Bronchial epithelial cell (primary cell): ENCODE results near the gene RABL6. TPM values are rescaled to one million over a fixed set of nuclear protein-coding genes. Genes with fewer than 3 reads are reported as not detected.

ENCODE experiments used
- DNase-seq: peaks from one replicate; pipeline ENCODE4 v3.0.0-alpha.2; 2010; ENCODE audit warnings: low read depth
- FAIRE-seq: peaks from 2 replicates; lab custom pipeline; 2011; peaks lifted over from hg19 to GRCh38; lab: Jason Lieb, UNC
- H3K27me3 ChIP-seq: 2 replicates; pipeline ENCODE4 v1.5.1; 2011; ENCODE audit warnings: low read length; ENCODE audit not compliant: control insufficient read depth, insufficient read depth
- H3K36me3 ChIP-seq: 2 replicates; pipeline ENCODE4 v1.5.1; 2011; ENCODE audit warnings: low read length; ENCODE audit not compliant: control insufficient read depth, insufficient read depth
- H3K4me3 ChIP-seq: 2 replicates; pipeline ENCODE4 v1.5.1; 2011; ENCODE audit warnings: mild to moderate bottlenecking, low read depth, low read length, control low read depth
- total RNA-seq: library from RNA; depleted of rRNA; stranded (reverse); fragments of >200 nt; gene quantifications from 2 replicates; pipeline ENCODE4 v1.2.1, GENCODE V29; 2014
- TF ChIP-seq, protein P1 (sequence below): IDR thresholded peaks from 2 replicates; pipeline ENCODE4 v1.5.1; 2011; ENCODE audit warnings: mild to moderate bottlenecking, moderate library complexity, low read length, control low read depth, inconsistent platforms; ENCODE audit not compliant: insufficient read depth, severe bottlenecking

Gene RABL6
- total RNA-seq, 1 donor from 2014 or later = 79.5 TPM

DNA sequence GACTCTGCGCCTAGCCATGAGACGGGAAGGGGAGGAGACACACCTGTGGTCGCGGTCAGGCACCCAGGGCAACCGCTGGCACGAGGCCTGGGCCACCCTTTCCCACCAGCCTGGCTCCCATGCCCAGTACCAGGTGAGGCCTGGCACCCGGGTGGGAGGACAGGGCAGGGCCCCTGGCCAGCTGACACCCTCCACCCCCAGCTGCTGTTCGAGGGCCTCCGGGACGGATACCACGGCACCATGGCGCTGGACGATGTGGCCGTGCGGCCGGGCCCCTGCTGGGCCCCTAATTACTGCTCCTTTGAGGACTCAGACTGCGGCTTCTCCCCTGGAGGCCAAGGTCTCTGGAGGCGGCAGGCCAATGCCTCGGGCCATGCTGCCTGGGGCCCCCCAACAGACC is 49.4 kb downstream of the RABL6 start:
- Histone ChIP-seq H3K27me3 (no peaks in the 10 kb centered on the region), H3K36me3 (peaks cover 8% of the 10 kb centered on the region), H3K4me3 (no peak overlapping the region)
- TF ChIP-seq, protein P1, sequence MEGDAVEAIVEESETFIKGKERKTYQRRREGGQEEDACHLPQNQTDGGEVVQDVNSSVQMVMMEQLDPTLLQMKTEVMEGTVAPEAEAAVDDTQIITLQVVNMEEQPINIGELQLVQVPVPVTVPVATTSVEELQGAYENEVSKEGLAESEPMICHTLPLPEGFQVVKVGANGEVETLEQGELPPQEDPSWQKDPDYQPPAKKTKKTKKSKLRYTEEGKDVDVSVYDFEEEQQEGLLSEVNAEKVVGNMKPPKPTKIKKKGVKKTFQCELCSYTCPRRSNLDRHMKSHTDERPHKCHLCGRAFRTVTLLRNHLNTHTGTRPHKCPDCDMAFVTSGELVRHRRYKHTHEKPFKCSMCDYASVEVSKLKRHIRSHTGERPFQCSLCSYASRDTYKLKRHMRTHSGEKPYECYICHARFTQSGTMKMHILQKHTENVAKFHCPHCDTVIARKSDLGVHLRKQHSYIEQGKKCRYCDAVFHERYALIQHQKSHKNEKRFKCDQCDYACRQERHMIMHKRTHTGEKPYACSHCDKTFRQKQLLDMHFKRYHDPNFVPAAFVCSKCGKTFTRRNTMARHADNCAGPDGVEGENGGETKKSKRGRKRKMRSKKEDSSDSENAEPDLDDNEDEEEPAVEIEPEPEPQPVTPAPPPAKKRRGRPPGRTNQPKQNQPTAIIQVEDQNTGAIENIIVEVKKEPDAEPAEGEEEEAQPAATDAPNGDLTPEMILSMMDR = no peak
- FAIRE-seq = no peak
- no peak for DNase-seq

- TF ChIP-seq, protein P1 = no peak
- H3K36me3 ChIP-seq = peaks cover 10% of the 10 kb centered on the region
- no peak for FAIRE-seq
- no peak overlapping the region for H3K4me3 ChIP-seq
- DNase-seq = no peak
- H3K27me3 ChIP-seq = no peaks in the 10 kb centered on the region
Observed at GRCh38 chr9:136857581-136858412, 50.0 kb downstream of the RABL6 start.

GRCh38 chr9:136858452-136858843 is 50.7 kb downstream of the RABL6 start:
- Histone ChIP-seq H3K36me3 (peaks cover 10% of the 10 kb centered on the region), H3K27me3 (no peaks in the 10 kb centered on the region), H3K4me3 (no peak overlapping the region)
- FAIRE-seq = no peak
- no peak for DNase-seq
- TF ChIP-seq, protein P1 = no peak

DNA sequence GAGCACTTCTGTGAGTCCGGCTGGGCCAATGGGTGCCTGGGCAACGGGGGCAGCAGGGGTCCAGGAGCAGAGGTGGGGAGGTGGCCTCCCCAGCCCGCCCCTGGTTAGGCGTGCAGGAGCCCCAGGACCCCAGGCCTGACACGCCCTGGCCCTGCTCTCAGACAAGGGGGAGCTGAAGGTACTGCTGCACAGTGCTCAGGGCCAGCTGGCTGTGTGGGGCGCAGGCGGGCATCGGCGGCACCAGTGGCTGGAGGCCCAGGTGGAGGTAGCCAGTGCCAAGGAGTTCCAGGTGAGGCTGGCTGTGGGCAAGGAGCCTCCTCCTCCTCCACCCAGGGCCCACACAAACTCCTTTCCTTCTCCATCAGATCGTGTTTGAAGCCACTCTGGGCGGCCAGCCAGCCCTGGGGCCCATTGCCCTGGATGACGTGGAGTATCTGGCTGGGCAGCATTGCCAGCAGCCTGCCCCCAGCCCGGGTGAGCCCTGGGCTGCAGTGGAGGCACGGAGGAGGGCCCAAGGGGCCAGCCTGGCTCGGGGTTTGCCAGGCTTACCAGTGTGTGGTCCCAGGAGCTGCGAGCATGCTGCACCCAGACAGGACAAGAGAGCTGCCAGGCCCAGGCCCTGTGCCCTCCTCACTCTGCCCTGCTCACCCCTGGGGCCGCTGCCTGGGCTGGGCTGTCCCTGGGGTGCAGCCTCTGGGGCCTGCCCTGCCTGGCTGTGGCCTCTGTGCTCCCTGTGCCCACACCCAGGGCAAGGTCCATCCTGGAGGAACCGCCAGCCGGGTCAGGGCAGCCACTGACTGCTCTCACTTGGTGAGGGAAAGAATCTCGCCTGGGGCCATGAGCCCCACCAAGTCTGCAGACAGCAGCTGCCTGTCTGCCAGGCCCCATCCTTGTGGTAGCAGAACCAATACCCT is 51.4 kb downstream of the RABL6 start:
- H3K4me3 ChIP-seq = no peak overlapping the region
- no peaks in the 10 kb centered on the region for H3K27me3 ChIP-seq
- H3K36me3 ChIP-seq = peaks cover 13% of the 10 kb centered on the region
- TF ChIP-seq, protein P1 = no peak
- no peak for FAIRE-seq
- no peak for DNase-seq

- no peaks in the 10 kb centered on the region for H3K27me3 ChIP-seq
- DNase-seq (no peak), FAIRE-seq (no peak)
- H3K36me3 ChIP-seq = peaks cover 14% of the 10 kb centered on the region
- TF ChIP-seq, protein P1 = no peak
- no peak overlapping the region for H3K4me3 ChIP-seq
Observed at GRCh38 chr9:136860529-136860928, 52.8 kb downstream of the RABL6 start.
